ENCODE measurements around the gene TMEM130. TPM values are rescaled to one million over a fixed set of nuclear protein-coding genes. Genes with fewer than 3 reads are reported as not detected.
"Not testable (repeated sequence)": the region's sequence is repeated elsewhere in the genome, so short reads cannot be mapped to it uniquely, and the experiment has no call there.

The TMEM130 gene
- total RNA-seq, 1 donor from 2014 or later, result not detected

- DNase-seq (ENCODE audit: low read depth) (no peak), FAIRE-seq (no peak)
- TF ChIP-seq CTCF (IDR thresholded peaks at IDR 0.05; ENCODE audit: insufficient read depth, low read length, severe bottlenecking), result no peak
- Histone ChIP-seq H3K27me3 (ENCODE audit: control insufficient read depth, insufficient read depth, low read length) (no peaks in the 10 kb centered on the region), H3K36me3 (ENCODE audit: control insufficient read depth, insufficient read depth, low read length) (no peaks in the 10 kb centered on the region), H3K4me3 (ENCODE audit: low read depth, low read length) (no peak overlapping the region)
Observed at GRCh38 chr7:98855610-98856422, 14.0 kb downstream of the TMEM130 start.

- Histone ChIP-seq H3K27me3 (ENCODE audit: control insufficient read depth, insufficient read depth, low read length) (no peaks in the 10 kb centered on the region), H3K36me3 (ENCODE audit: control insufficient read depth, insufficient read depth, low read length) (no peaks in the 10 kb centered on the region), H3K4me3 (ENCODE audit: low read depth, low read length) (no peak overlapping the region)
- FAIRE-seq (no peak), DNase-seq (ENCODE audit: low read depth) (no peak)
- TF ChIP-seq CTCF (IDR thresholded peaks at IDR 0.05; ENCODE audit: insufficient read depth, low read length, severe bottlenecking), result no peak
Observed at GRCh38 chr7:98852826-98853225, 17.0 kb downstream of the TMEM130 start.

- H3K4me3 ChIP-seq (ENCODE audit: low read depth, low read length), result no peak overlapping the region
- no peaks in the 10 kb centered on the region for H3K36me3 ChIP-seq (ENCODE audit: control insufficient read depth, insufficient read depth, low read length)
- DNase-seq (ENCODE audit: low read depth) (no peak), FAIRE-seq (no peak)
- no peak for TF ChIP-seq CTCF (IDR thresholded peaks at IDR 0.05; ENCODE audit: insufficient read depth, low read length, severe bottlenecking)
- no peaks in the 10 kb centered on the region for H3K27me3 ChIP-seq (ENCODE audit: control insufficient read depth, insufficient read depth, low read length)
Observed at GRCh38 chr7:98848918-98849317, 20.9 kb downstream of the TMEM130 start.

DNA sequence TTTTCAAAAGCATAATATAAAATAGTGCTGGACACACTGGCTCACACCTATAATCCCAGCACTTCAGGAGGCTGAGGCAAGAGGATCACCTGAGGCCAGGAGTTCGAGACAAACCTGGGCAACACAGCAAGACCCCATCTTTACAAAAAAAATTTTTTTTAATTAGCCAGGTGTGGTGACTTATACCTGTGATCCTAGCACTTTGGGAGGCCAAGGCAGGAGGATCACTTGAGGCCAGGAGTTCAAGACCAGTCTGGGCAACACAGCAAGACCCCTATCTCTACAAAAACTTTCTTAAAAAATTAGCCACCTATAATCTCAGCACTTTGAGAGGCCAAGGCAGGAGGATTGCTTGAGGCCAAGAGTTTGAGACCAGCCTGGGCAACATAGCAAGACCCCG lies 27.3 kb downstream of the TMEM130 start:
- not testable (repeated sequence) for H3K4me3 ChIP-seq (ENCODE audit: low read depth, low read length); H3K27me3 ChIP-seq (ENCODE audit: control insufficient read depth, insufficient read depth, low read length); FAIRE-seq; DNase-seq (ENCODE audit: low read depth); H3K36me3 ChIP-seq (ENCODE audit: control insufficient read depth, insufficient read depth, low read length)

DNA sequence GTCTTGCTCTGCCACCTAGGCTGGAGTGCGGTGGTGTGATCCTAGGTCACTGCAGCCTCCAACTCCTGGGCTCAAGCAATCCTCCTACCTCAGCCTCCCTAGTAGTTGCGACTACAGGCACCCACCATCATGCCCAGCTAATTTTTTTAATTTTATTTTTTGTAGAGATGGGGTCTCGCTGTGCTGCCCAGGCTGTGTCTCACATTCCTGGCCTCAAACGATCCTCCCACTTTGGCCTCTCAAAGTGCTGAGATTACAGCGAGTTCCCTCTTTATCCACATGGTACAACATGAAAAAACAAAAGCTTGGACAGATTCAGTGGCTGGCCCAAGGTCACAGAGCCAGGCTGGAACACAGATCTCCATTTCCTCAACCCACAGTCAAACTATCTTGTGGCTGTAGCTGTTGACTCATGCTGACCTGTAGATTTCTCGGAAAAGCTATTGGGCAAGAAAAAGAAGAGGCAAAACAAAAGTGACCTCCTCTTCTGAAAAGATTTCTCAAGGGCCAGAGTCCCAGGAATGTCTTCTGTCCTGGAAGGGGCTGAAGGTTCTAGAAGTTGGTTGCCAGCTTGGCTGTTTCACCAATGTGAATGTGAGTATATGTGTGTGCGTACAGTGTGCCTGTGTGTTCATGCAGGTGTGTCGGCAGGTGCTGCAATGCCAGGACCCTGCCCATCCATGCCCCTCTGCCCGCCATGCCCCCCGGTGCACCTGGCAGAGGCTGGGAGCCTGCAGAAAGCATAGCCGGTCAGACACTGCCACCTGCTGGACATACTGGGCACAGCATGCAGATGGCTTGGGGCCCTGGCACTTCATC lies 28.4 kb downstream of the TMEM130 start:
- DNase-seq (ENCODE audit: low read depth), result peak; percentile 29
- peak; percentile 97 for TF ChIP-seq CTCF (IDR thresholded peaks at IDR 0.05; ENCODE audit: insufficient read depth, low read length, severe bottlenecking)
- Histone ChIP-seq H3K36me3 (ENCODE audit: control insufficient read depth, insufficient read depth, low read length) (no peaks in the 10 kb centered on the region), H3K4me3 (ENCODE audit: low read depth, low read length) (no peak overlapping the region), H3K27me3 (ENCODE audit: control insufficient read depth, insufficient read depth, low read length) (no peaks in the 10 kb centered on the region)
- FAIRE-seq, result no peak

DNA sequence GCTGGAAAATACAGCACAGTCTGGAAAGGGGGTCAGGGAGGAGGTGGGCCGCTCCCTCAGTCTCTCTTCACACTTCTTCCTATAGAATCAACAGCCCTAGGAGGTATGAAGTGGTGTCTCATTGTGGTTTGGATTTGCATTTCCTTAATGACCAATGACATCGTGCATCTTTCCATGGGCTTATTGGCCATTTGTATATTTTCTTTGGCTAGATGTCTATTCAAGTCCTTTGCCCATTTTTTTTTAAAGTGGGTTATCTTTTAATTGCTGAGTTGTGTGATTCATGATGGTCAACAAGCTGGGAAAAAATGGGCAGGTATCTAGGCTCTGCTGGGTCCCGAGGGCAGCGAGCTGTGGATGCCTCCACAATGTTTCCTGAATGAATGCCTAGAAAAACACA lies 29.1 kb downstream of the TMEM130 start:
- Histone ChIP-seq H3K36me3 (ENCODE audit: control insufficient read depth, insufficient read depth, low read length) (no peaks in the 10 kb centered on the region), H3K4me3 (ENCODE audit: low read depth, low read length) (no peak overlapping the region), H3K27me3 (ENCODE audit: control insufficient read depth, insufficient read depth, low read length) (no peaks in the 10 kb centered on the region)
- DNase-seq (ENCODE audit: low read depth) (no peak), FAIRE-seq (no peak)
- no peak for TF ChIP-seq CTCF (IDR thresholded peaks at IDR 0.05; ENCODE audit: insufficient read depth, low read length, severe bottlenecking)
